Epithelial cell of esophagus (primary cell): ENCODE results near the gene HNRNPUL1.
A peak's percentile ranks its signal among the peaks of the same experiment; 100 is the strongest.

Experiments
- DNase-seq: peaks from one replicate; pipeline ENCODE4 v3.0.0; 2010; ENCODE audit warnings: low read depth
- H3K4me3 ChIP-seq: 2 replicates; pipeline ENCODE4 v1.5.1; 2011; ENCODE audit warnings: mild to moderate bottlenecking, low read length, control low read depth
- TF ChIP-seq, protein P1 (sequence below): IDR thresholded peaks from 2 replicates; pipeline ENCODE4 v1.5.1; 2011; ENCODE audit warnings: low read depth, mild to moderate bottlenecking, low read length, control low read depth, inconsistent platforms; ENCODE audit not compliant: insufficient read depth; ENCODE audit errors: missing control alignments

HNRNPUL1 gene

GRCh38 chr19:41263850-41264580, at the start of gene HNRNPUL1:
HNRNPUL1 (plus strand) TSS chr19:41264372; CDS start chr19:41264504, 132 bp downstream.
- DNase-seq, result peak; percentile 100
- peak within 1 kb of the TSS; percentile 95 for H3K4me3 ChIP-seq
- TF ChIP-seq, protein P1, sequence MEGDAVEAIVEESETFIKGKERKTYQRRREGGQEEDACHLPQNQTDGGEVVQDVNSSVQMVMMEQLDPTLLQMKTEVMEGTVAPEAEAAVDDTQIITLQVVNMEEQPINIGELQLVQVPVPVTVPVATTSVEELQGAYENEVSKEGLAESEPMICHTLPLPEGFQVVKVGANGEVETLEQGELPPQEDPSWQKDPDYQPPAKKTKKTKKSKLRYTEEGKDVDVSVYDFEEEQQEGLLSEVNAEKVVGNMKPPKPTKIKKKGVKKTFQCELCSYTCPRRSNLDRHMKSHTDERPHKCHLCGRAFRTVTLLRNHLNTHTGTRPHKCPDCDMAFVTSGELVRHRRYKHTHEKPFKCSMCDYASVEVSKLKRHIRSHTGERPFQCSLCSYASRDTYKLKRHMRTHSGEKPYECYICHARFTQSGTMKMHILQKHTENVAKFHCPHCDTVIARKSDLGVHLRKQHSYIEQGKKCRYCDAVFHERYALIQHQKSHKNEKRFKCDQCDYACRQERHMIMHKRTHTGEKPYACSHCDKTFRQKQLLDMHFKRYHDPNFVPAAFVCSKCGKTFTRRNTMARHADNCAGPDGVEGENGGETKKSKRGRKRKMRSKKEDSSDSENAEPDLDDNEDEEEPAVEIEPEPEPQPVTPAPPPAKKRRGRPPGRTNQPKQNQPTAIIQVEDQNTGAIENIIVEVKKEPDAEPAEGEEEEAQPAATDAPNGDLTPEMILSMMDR, result peak; percentile 12

DNA sequence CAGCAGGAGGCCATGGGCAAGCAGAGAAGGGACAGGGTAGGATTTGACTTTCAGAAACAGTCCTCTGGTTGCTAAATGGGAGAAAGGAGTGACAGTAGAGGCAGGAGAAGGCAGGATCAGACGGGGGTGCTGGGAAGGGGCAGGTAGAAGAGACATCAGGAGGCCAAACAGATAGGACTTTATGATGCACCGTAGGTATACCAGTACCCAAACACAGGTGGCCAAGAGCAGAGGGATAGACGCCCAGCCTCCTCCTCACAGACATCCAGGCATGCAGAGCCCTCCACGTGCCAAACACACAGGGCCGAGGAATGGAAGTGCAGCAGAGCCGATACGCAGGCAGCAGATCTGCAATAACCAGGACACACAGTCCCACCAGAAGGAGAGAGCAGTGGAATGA, 46.4 kb upstream of the HNRNPUL1 start:
- DNase-seq, result no peak
- TF ChIP-seq, protein P1, result no peak
- no peak overlapping the region for H3K4me3 ChIP-seq

GRCh38 chr19:41218249-41218614, 45.9 kb upstream of the HNRNPUL1 start:
- TF ChIP-seq, protein P1, result no peak
- DNase-seq, result no peak
- peak overlapping the region; percentile 65 for H3K4me3 ChIP-seq

GRCh38 chr19:41218615-41219507, 45.3 kb upstream of the HNRNPUL1 start, which contains the start of gene AXL:
AXL (plus strand) TSS chr19:41219223; CDS start chr19:41219393, 170 bp downstream.
- peak; percentile 98 for DNase-seq
- H3K4me3 ChIP-seq, result peak within 1 kb of the TSS; percentile 65

GRCh38 chr19:41219924-41220567, 44.1 kb upstream of the HNRNPUL1 start:
- DNase-seq, result peak; percentile 16
- TF ChIP-seq, protein P1, result no peak
- peak overlapping the region; percentile 65 for H3K4me3 ChIP-seq

More at GRCh38 chr19:41218615-41219507, 45.3 kb upstream of the HNRNPUL1 start, which contains the start of gene AXL:
- TF ChIP-seq, protein P1, result no peak

GRCh38 chr19:41220811-41221210, 43.4 kb upstream of the HNRNPUL1 start:
- TF ChIP-seq, protein P1, result no peak
- H3K4me3 ChIP-seq, result no peak overlapping the region
- no peak for DNase-seq
